ENCODE measurements around the gene SUN5. TPM values are rescaled to one million over a fixed set of nuclear protein-coding genes. Genes with fewer than 3 reads are reported as not detected.
"Not testable (repeated sequence)": the region's sequence is repeated elsewhere in the genome, so short reads cannot be mapped to it uniquely, and the experiment has no call there.

Gene SUN5
- total RNA-seq, 1 experiment from 2014 or later = not detected

DNA sequence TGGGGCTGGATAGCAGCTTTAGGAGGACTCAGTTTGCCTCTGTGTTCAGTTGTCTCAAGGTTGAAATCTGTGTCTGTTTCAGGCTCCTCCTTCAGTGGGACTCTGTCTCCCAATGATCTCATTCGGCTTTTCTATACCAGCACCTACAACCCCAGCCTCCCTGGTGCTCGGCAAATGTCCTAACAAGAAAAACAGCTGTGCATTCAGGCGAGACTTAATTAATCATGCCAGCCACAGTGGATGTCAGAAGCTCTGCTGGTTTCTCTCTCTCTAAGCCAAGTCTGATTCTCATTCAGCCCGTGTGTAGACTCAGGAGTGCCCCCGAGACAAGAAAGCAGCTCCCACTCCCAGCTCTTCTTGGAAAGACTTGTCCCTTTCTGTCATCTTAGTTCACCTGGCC, 46.8 kb downstream of the SUN5 start (continued):
- TF ChIP-seq ARID4B (CRISPR knock-in tag; IDR thresholded peaks at IDR 0.05; ENCODE audit: borderline replicate concordance) (no peak), MXD4 (CRISPR knock-in tag; IDR thresholded peaks at IDR 0.05; ENCODE audit: borderline replicate concordance) (no peak), ZNF121 (CRISPR knock-in tag; IDR thresholded peaks at IDR 0.05) (no peak), FOXP4 (CRISPR knock-in tag; IDR thresholded peaks at IDR 0.05) (no peak), ATF6 (CRISPR knock-in tag; IDR thresholded peaks at IDR 0.05) (no peak), PRDM15 (CRISPR knock-in tag; IDR thresholded peaks at IDR 0.05) (no peak)
- TF ChIP-seq, protein P1, sequence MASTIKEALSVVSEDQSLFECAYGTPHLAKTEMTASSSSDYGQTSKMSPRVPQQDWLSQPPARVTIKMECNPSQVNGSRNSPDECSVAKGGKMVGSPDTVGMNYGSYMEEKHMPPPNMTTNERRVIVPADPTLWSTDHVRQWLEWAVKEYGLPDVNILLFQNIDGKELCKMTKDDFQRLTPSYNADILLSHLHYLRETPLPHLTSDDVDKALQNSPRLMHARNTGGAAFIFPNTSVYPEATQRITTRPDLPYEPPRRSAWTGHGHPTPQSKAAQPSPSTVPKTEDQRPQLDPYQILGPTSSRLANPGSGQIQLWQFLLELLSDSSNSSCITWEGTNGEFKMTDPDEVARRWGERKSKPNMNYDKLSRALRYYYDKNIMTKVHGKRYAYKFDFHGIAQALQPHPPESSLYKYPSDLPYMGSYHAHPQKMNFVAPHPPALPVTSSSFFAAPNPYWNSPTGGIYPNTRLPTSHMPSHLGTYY (CRISPR knock-in tag; IDR thresholded peaks at IDR 0.05) = no peak
- TF ChIP-seq, protein P2, sequence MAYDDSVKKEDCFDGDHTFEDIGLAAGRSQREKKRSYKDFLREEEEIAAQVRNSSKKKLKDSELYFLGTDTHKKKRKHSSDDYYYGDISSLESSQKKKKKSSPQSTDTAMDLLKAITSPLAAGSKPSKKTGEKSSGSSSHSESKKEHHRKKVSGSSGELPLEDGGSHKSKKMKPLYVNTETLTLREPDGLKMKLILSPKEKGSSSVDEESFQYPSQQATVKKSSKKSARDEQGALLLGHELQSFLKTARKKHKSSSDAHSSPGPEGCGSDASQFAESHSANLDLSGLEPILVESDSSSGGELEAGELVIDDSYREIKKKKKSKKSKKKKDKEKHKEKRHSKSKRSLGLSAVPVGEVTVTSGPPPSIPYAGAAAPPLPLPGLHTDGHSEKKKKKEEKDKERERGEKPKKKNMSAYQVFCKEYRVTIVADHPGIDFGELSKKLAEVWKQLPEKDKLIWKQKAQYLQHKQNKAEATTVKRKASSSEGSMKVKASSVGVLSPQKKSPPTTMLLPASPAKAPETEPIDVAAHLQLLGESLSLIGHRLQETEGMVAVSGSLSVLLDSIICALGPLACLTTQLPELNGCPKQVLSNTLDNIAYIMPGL (CRISPR knock-in tag; IDR thresholded peaks at IDR 0.05) = no peak
- TF ChIP-seq, protein P3, sequence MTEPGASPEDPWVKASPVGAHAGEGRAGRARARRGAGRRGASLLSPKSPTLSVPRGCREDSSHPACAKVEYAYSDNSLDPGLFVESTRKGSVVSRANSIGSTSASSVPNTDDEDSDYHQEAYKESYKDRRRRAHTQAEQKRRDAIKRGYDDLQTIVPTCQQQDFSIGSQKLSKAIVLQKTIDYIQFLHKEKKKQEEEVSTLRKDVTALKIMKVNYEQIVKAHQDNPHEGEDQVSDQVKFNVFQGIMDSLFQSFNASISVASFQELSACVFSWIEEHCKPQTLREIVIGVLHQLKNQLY (CRISPR knock-in tag; IDR thresholded peaks at IDR 0.05) = no peak

DNA sequence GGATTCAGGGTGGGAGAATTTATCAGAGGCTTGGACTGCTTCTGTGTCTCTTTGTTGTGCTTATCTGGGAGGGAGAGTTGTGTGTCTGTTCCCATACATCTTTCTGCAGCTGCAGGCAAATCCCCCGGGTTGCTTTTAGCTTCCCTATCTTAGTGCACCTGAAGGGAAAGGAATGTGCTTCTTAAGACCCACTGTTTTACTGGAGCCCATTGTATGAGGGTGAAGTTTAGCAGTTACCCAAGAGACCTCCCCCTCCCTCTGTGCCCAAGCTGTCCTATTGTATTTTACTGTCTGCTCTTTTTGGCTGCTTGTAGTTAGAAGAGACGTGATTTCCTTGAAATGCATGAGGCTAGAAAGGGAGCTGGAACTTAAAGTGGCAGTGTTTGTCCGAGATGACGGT, 53.7 kb downstream of the SUN5 start:
- DNase-seq (ENCODE audit: low spot score); POLR2A ChIA-PET; H3K9me3 Mint-ChIP-seq; H3K4me1 Mint-ChIP-seq; H3K36me3 Mint-ChIP-seq; H3K4me3 Mint-ChIP-seq; H3K27ac Mint-ChIP-seq: not testable (repeated sequence)
- H3K27me3 Mint-ChIP-seq (ENCODE audit: low read depth) = peaks cover 94% of the 10 kb centered on the region
- peak; percentile 76 for ATAC-seq
- CTCF ChIA-PET = interaction anchor here (0.6 to 1.4 kb wide), 2 partner anchors 45 to 48 kb away, joined by 3 to 5 read pairs; no protein-coding TSS in a partner anchor
